NOMO-1 treated with dmso at 0.1 percent for 144 hours (cell line): ENCODE results near the gene ILK.
A peak's percentile ranks its signal among the peaks of the same experiment; 100 is the strongest.

Source experiments
- DNase-seq: peaks from one replicate; lab custom pipeline; 2025; ENCODE audit not compliant: unreplicated experiment; lab: John Stamatoyannopoulos, UW

Gene ILK

DNA sequence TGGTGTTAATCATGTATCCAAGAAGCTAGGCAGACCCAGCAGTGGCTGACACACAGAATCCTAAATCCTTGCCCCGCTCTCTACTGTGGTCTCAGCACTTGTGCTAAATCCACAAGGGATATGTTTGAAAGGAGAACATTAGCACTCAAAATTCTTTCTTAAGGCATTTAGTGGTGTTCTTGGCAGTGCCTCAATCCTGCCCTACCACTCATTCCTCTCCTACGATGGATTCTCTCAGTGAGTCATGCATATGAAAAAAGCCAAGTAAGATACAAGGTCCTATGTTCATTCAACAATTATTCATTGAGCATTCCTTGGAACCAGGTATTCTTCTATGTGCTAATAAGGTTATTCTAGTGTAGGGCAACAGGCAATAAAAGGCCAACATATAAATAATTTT, 31.4 kb upstream of the ILK start:
- no peak for DNase-seq

GRCh38 chr11:6574816-6575715, 28.5 kb upstream of the ILK start:
- no peak for DNase-seq

GRCh38 chr11:6576471-6577373, 26.9 kb upstream of the ILK start:
- DNase-seq, result no peak

- no peak for DNase-seq
Observed at GRCh38 chr11:6578134-6578533, 25.4 kb upstream of the ILK start.

DNA sequence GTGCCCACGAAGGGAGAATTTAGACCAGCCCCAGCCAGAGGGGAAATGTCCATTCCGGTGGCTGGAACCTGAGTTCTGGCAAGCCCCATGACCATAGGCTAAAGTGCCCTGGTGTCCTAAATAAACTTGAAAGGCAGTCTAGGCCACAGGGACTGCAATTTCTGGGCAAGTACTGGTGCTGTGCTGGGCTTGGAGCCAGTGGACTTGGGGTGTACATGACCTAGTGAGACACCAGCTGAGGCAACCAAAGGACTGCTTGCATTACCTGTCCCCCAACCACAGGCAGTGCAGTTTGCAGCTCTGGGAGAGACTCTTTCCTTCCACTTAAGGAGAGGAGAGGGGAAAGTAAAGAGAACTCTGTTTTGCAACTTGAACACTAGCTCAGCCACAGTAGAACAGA, 23.9 kb upstream of the ILK start:
- no peak for DNase-seq

DNA sequence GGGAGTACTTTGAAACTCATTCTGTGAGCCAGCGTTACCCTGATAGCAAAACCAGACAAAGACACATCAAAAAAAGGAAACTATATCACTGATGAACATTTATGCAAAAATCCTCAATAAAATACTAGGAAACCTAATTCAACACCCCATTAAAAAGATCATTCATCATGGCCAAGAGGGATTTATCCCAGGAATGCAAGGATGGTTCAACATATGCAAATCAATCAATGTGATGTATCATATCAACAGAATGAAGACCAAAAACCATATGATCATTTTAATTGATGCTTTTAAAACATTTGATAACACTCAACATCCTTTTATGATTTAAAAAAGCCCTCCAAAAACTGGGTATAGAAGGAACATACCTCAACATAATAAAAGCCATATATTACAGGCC, 20.0 kb upstream of the ILK start:
- DNase-seq, result no peak

GRCh38 chr11:6584528-6584927, 19.0 kb upstream of the ILK start:
- no peak for DNase-seq

- no peak for DNase-seq
Observed at GRCh38 chr11:6586434-6587359, 16.9 kb upstream of the ILK start.

- DNase-seq, result no peak
Observed at GRCh38 chr11:6587360-6587953, 16.1 kb upstream of the ILK start.

DNA sequence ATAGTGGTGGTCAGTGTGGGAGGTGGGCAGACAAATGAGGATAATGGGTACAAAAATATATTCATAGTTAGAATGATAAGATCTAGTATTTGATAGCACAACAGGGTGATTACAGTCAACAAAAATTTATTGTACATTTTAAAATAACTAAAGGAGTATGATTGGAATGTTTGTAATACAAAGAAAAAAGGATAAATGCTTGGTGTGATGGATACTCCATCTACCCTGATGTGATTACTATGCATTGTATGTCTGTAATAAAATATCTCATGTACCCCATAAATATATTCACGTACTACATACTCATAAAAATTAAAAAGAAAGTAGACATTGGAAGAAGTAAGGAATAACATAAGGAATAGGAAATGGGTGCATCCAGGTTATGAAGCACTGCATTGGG, 15.6 kb upstream of the ILK start:
- no peak for DNase-seq

DNA sequence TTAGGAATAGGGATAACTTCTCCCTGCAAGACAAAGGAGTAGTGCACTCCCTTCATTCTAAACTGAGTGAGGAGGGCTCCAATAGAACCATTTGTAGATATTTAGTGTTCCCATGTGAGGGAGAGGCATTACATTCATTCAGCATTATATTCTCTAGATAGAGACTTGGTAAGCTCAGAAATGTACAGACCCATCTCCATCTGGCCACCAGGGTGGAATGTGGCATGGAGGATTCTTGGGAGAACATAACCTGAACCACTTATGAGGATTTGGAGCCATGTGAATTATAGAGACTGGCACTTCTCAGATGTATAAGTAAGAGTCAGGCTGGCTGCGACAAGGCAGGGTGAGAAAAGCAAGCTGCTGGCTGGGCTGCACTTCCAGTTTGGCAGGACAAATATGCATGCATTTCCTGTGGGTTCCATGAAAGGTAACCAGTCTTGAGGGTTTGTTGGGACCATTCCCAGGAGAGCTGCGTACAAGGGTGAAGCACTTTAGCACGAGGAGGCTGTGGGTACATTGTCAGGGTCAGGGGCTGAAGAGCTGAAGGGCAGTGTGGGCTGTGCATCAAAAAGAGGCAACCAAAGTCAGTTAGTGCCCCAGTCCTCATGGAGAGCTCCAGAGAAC, 9.3 kb upstream of the ILK start:
- no peak for DNase-seq

DNA sequence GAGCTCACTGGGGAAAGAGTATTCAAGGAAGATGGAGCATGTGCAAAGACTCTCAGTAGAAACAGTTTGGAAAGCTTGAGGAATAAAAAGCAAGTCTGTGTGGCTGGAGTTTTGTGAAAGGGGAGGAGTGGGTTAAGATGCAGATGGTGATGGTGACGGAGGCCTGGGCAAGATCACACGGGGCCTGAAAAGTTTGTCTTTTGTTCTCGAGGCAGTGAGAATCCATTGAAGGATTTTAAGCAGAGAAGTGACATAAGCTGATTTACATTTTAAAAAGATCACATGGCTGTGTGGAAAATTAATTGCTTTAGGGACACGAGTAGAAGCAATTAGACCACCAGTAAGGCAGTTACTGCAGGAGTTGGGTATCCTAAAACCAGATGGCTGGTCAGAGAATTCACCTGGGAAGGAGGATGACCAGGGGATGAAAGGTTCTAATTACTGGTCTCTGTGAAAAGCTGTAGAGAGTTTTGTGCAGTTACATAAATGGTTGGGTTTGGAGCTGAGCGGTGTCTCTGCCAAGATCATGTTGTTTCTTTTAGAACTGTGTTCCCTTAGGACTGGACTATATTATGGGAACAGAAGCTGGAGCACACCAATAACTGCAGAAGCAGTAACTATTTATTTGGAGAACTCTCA, 7.2 kb upstream of the ILK start:
- no peak for DNase-seq

DNA sequence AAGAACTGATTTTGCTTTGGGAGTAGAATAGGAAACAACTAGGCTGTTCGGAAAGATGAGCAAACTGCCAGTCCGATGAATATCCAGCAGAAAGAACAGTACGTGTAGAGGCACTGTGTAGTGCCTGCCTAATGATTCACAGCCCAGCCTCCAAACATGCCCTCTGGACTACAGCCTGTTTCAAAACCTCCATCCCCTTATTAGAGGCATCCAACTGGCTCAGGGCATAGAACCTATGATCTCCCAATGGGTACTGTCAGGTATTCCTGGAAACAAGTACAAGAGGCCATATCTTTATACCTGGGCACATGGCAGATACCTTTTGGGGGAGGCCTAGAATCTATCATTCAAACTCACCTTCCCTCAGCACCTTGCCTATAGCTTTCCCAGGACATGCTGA, 5.0 kb upstream of the ILK start:
- no peak for DNase-seq

DNA sequence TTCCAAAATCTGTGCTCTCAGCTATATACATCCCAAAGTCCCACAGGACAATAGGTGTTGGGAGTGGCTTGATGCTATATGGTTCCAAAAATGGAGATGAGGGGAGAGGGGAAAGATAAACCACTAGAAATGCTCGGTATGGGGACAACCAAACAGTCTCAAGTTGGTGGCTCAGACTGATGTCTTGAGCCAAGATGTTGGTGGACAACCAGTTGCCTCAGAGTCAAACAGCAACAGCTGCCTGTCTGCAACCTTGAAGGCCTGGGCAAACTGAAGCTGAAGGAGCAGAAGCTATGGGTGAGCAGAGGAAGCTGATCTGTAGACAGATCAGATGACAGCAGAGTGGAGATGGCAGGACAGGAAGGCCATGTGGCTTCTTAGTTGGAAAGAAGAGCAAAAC, 4.1 kb upstream of the ILK start:
- DNase-seq, result no peak

- no peak for DNase-seq
Observed at GRCh38 chr11:6599881-6600390, 3.6 kb upstream of the ILK start.

- DNase-seq, result no peak
Observed at GRCh38 chr11:6601041-6601461, 2.5 kb upstream of the ILK start.

DNA sequence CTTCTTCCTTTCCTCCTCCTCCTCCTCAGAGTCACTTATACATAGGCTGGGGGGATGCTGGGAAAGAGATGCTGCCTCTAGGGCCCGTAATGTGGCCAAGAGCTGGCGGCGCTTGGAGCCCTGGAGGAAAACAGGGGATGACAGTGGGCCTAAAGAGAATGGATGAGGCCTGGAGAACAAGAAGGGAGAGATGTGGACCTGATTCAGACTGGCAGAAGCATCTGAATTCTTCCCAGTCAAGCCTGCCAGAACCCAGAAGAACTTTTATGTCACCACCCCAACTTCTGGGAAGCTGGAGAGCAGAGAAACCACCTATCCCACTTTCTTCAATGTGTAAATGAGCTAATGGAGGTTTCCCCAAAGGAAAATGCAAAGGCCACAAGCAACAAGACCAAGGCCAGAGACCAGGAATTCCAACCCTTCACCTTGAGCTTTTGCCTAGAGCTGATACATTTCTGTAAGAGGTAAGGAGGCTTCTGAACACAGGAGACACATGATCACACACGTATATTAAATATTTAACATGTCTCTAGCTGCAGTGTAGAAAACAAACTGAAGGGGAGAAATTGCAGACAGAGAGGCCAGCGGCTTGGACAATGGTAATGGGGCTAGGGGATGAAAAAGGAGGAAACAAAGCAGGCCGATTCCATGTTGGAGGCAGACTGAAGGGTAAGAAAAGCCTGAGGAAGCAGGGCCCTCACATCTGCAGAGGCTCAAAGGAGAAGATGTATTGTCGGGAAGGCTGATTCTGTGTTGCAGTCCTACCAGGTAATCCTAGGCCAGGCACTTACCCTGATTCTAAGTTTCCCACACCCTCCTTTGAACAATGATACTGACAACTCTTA, 1.3 kb upstream of the ILK start:
- DNase-seq, result no peak

- peak; percentile 21 for DNase-seq
Observed at GRCh38 chr11:6604081-6604626, 580 bp downstream of the ILK start.
